Activated CD4-positive, alpha-beta T cell treated with anti-CD3 and anti-CD28 coated beads, Interleukin-2, Interleukin-4, amounts not matched to agents 100 ng/mL and 50 ng/mL, durations not matched to agents 16 hours and 8 hours (primary cell): Measurements from ENCODE around the gene PLEKHS1.
A peak's percentile ranks its signal among the peaks of the same experiment; 100 is the strongest.

Experiments
- DNase-seq: peaks from one replicate; pipeline ENCODE4 v3.0.0-alpha.2; 2020; ENCODE audit warnings: low spot score

Gene PLEKHS1

DNA sequence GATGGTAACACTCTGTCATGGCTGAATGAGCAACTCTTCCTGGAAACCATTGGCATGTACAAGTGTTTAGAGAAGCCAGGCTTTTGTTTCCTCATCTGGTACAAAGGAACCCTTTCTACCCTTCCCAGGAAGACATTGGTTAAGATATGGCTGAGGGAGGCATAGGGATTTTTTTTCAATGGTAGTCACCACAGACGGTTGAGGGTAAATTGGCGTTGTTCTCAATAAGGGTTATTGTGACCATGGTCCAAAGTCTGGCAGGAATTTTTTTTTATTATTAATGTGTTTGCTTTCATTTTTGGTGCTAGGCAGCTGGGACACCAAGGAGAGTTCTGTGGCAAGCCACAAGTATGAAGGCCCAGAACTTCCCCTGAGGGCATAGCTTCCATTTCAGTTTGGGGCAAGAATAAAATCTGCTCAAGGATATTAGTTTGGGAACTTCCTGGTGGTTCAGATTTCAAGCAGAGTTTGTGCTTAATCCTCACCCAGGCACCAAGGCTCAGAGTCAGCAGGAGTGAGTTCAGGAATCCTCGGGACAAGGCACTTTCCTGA, at the start of gene PLEKHS1:
Gene PLEKHS1 (plus strand): TSS at position 502 of the 552 bp plus-strand sequence. CDS start 3,596 bp downstream, outside the sequence.
- no peak for DNase-seq

DNA sequence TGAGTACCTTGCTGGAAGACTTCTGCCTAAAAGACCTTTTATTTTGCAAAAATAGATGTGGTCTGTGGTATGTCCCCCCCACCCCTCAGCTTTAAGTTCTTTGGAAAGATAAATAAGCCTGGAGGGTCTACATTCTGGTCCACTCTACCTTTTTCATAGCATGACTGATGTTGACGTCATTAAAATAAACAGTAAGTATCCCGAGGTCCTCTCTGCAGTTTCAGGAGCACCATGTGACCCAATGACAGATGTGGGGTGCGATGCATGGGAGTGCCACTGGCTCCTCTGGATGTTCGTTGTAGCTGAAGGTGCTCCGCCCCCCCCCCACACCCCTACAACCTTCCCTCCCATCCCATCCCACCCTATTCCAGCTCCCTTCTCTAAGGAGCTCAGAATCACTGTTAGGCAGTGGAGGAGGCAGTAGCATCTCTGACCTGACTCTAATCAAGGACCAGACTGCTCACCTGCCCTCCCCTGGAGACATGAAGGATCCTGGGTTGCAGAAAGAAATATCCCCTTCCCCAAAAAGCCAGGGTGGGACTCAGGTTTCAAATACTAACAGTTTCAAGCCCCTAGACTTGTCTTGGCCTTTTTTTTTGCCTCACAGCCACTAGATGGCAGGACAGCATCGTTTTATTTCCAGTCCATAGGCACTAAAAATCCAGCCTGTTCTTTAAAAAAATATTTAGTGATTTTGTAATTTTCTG, 46.7 kb upstream of the PLEKHS1 start:
- peak; percentile 30 for DNase-seq

DNA sequence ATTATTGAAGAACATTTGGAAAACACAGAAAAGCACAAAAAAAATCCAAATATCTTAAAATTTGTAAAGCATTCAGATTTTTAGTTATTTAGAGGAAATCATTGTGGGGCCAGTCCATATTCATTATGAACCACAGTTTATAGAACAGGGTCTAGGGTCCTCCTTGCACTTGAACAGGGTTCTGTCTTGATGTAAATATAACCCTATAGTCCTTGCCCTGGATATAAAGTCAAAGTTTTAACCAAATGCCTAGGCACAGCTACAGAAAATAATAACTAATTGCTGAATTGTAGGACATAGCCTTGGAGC, 46.2 kb upstream of the PLEKHS1 start:
- no peak for DNase-seq

DNA sequence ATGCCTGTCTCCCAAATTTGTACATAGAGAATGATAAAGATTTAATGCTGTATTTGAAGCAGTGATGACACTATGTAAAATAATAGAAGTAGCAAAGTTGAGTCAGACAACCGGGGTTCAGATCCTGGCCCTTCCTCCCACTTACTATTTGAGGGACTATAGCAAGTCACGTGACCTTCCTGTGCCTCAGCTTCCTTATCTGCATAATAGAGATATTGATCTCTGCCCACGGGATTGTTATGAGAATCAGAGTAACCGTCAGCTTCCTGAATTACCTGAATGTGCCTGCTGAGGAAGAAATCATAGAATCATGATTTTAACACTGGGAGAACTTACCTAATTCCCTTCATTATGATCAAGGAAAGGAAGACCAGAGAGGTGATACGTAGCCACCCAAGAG, 44.9 kb upstream of the PLEKHS1 start:
- no peak for DNase-seq

DNA sequence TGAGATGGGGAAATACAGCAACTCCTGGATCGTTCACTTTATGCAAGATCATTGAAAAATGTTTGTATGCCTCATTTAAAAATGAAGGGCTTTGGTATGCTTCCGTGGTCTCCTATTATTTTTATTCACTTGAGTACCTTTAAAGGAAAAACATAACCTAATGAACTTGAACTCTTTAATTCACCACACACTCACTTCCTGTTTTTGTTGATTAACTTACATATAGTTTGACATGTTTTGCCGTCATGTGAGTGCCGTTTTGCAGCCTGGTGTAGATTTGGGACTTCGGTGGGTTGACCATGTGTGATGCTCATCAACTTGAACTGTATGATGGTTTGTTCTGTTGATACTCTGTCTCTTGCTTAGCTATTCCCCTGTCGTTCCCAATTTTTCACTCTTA, 42.8 kb upstream of the PLEKHS1 start:
- no peak for DNase-seq

DNA sequence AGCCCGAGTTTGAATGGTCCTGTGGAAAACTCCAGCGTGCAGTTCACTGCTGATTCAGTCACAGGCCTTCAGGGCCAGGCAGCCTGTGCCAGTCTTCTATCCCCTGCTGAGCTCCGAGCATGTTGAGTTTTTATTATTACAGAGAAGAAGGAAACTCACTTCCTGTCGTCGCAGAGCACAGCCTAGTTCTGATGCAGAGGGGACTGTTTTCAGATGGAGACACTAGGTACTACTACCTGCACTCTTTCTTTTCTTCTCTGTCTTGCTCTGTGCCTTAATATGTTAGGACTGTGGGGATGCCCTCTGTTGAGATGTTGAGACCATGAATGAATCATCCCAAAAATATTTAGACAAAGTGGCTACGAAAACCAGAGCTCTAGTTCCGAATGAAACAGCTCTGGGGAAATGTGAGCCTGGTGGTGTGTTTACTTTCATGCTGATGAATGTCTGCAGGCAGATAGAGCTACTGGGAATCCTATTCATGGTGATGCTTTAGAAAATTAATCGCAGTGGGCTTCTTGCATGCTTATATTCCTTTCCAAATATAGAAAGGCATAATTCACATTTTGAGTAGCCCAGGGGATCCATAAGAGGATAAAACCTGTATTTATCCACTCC, 42.2 kb upstream of the PLEKHS1 start:
- DNase-seq, result no peak

DNA sequence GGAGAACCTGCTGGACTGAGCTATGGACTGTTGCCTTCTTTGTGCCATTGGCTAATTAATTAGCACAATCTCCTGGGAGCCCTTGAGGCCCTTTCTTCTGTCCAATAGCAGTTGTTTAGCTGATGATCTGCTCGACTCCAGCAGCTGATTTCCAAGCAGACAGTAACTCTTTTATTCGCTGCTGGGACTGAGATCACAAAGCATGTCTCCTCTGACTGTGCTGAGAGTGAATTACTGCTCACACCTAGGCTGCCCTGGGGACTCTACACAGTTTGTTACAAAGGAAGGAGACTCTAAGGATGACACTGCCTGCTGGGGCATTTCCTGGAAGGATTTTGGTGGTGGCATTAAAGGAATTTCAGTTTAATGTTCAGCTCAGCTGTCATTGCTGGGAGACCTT, 40.3 kb upstream of the PLEKHS1 start:
- no peak for DNase-seq

DNA sequence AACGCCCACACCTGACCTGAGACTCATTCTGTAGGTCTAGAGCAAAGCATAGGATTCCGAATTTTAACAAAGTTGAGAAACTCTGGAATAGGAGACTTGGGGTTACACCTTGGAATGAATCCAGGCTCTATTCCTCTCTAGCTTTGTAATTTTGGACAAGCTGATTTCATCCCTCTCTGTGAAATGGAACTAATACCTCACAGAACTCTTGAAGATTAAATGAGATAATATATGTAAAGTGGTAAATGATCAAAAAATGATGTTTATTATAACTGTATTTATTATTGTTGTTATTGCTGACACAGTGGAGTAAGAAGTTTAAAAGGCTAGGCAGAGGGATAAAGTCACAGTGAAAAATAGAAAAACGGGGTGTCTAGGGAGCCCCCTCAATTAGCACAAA, 39.5 kb upstream of the PLEKHS1 start:
- no peak for DNase-seq

DNA sequence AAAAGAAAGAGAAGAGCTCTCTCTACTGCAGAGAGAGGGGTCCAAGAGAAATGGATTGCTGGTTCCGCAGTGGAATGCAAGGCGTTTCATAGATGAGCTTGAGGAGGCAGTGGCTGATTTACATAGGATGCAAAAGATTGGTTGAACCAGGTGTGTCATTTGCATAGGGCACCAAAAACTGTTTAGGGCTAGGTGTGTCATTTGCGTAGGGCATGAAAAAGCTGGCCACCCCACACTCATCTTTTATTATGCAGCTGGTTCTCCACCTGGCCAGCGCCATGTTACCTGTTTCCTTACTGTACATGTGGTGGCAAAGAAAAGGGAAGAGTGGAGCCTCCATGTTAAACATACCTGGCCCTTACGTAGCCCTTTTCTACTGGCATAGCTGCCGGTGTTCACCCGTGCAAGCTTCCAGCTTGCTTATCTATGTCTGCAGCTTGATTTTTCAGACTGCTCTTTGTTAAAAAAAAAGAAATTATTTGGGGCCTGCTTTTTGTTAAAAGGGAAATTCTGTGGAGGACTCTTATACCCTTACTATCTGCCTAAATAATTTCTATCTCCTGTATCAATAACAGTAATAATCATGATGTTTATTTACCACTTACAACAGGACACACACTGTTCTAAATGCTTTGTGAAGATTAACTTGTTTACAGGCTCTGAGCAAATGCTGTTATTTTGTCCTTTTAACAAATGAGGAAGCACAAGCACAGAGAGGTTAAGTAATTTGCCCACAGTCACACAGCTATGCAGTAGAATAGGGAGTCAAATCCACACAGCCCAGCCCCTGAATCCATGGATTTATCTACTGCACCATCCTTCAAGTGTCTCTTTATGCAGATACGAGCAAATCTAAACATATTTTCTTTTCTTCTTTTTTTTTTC, 38.5 kb upstream of the PLEKHS1 start:
- DNase-seq, result no peak

DNA sequence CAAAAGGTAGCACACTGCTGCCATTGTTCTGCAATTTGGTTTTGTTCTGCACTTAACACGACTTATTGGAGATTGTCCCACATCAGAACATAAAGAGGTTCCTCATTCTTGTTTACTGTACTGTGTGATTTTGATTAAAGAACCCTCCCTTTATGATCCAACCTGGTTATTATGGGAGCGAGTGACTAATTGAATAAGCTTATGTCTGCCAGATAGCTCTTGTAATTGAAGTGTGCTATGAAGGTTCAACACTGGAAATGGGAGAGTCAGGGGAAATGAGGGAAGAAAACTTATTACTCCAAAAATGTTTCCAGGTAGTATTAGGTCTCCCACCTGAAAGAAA, 37.9 kb upstream of the PLEKHS1 start:
- DNase-seq, result no peak

DNA sequence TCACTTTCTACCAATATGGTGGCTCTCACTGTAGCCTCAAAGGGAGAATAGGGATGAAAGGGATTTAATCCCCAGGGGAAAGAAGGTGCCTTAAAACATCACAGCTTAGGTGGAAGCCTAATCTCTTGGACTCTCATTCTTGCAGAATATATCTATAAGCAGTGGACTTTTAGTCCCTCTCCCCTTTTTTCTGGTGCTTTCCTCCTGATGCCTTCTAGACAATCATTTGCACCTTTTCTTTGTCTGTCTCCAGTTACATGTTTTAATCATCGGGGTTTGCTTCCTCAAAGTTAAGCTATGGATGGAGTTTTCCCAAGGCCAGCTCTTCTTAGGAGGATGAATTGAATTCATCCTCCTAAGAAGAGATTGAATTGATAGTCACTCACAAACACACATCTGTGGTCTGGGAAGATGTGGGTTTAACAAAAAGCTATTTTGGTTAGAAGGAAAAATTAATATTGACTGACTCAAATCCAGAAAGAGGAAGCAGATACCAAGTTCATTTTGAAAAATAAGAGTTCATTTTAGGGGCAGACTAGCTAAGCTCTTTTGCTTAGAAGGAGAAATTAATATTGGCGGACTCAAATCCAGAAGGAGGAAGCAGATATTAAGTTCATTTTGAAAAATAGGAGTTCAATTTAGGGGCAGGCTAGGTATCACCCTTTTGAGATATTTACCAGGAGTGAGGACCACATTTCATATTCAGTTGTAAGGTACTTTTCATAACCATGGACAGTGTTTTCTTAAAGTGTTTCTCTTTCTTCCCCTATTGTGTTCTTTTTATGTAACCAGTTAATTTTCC, 35.2 kb upstream of the PLEKHS1 start:
- no peak for DNase-seq

DNA sequence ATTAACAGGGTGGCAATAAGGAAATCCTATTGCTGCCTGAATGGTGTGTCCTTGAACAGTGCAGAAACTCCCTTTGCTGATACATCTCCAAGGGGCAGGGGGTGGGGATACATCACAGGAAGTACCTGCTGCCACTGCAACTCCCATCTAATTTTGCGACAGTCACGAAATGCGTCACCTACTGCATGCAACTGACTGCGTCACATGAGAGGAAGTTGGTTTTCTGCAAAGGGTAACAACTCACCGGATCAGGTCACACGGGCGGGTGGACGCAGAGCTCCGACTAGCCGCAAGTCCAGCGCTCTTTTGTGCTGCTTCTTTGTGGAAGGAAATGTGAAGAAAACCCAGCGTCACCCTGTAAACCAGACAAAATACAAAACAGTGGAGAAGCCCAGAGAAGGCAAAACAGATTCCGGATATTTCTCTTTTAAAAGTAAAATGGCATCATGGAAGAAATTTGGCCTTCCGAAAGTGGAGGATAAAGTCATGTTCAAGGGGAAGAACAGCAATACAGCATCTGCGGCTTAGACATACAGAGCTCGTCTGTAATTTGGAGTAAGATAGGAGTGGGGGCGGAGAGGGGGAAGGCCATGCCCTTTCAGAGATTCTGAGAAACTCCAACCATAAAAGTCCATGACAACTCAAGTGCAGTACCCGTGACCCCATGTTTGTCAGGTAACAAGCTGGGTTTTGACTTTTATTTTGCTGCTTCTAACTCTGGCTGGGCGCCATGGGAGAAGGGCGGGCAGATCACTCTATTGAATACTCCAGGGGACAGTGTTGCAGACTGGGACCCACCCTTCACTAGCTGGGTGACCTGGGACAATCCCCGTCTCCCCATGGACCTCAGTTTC, 32.3 kb upstream of the PLEKHS1 start:
- DNase-seq, result no peak

DNA sequence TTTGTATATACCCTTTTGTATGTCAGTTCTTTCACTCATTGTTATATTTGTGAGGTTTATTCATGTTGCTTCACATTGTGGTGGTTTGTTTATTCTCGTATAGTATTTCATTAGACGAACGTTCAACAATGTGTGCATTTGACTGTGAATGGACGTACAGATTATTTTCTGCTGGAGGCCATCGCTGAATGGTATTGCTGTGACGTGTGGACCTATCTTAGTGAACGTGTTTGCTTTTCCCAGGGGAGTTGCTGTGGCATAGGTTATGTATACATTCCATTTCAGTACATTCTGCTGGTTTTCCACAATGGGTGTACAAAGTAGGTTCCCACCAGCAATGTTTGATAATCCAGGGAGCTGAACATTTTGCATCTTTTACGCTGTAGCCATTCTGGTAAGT, 31.1 kb upstream of the PLEKHS1 start:
- DNase-seq, result no peak

DNA sequence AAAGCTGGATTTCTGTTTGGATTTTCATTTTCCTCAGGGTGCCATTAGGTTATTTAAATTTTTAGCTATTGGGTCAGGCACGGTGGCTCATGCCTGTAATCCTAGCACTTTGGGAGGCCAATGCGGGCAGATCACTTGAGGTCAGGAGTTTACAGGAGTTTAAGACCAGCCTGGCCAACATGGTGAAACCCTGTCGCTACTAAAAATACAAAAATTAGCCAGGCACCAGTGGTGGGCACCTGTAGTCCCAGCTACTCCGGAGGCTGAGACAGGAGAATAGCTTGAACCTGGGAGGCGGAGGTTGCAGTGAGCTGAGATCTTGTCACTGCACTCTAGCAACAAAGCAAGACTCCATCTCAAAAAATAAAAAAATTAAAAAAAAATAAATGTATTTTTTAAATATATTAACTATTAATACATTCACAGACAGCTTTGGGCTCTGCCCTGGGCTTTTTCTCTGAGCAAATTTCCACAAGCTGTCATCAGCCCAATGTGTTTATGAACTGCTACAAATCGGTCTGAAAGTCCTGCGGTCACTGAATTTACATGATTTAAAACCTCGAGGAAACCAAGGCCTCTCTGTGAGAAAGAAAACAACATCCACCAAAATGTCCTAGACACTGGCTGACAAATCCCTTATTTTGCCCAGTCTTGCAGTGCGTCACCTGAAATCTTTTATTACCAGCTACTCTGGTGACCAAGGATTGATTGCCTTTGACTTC, 19.2 kb upstream of the PLEKHS1 start:
- DNase-seq, result no peak

DNA sequence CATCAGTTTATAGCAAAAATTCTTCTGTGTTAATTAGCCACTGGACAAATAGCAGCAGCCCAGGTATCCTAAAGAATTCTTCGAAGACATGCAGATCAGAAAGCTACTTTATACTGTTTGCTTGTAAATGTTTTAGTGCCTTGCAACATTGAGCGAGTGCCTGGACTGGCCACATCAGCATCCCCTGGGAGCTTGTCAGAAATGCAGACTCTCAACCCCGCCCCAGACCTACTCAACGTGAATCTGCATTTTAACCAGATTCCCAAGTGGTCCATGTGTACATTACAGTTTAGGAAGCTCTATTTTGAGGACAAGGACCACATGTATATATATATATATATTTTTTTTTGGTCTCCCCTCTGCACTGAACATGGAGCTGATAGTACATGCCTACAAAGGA, 18.5 kb upstream of the PLEKHS1 start:
- DNase-seq, result no peak

DNA sequence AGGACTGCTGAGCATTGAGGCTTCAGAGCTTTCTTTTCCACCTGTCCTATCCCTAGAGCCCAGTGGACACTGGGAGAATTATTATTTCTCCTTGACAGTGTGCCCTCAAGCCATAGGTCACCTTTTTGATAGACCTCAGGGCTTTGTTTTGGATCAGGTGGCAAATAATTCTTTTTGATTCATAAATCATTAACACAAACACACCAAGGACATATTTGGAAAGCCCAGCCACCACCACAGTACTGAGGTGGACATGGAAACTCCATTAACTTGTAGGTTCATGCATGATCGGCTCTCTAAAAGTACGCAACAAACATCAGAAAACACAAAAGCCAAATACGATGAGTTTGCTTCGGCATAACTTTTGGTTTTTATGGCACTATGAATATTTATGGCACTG, 17.8 kb upstream of the PLEKHS1 start:
- no peak for DNase-seq

DNA sequence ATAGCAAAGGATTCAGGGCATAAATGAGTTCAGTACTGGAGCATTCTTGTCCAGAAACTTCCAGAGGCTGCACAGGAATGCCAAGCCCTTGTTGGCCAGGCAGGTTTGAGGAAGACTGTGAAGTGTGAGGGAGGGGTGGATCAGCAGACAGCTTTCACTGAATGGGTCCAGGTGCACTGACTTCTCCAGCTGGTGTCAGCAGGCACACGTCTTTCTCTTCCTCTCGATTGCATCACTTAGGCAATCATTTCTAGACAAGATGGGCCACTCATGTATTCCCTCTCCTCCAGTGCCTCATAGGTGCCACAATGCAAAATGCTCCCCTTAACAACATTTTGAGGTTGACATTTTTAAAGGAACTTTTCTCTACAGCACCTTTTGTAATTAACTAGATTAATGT, 15.6 kb upstream of the PLEKHS1 start:
- DNase-seq, result peak; percentile 2

DNA sequence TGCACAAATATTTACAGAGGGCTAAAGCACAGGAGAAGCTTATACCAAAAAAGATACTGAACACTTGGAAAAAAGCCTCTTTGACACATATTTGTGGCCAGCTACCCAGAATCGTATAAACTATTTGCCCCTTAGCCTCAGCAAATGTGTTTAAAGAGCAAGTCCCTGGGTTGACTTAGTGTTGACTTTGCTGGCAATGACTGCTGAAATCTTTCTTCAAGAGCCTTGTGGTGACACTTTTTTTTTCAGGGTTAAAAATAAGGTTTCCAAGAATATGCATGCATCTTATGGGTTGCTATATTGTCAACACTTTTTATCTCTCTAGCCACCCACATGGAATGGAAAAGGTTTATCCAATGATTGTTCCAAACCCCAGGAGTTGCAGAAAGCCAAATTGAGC, 14.9 kb upstream of the PLEKHS1 start:
- no peak for DNase-seq

DNA sequence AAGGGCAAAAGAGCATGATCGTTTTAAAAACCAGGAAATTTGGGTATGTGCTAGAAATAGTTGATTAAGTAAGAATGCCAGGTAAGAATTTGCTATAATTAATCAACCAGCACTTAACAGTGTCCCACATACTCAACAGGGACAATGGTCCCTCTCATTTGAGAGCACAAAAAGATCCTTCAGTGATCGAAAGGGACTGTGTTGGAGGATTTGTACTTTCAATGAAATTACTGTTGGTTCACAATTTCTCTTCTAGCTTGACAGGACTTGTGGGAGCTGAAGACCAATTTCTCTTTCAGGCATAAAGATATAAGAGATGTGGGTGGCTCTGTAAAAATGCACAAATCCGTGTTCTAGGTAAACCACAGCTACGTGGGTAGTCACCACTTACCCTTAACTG, 12.5 kb upstream of the PLEKHS1 start:
- no peak for DNase-seq

DNA sequence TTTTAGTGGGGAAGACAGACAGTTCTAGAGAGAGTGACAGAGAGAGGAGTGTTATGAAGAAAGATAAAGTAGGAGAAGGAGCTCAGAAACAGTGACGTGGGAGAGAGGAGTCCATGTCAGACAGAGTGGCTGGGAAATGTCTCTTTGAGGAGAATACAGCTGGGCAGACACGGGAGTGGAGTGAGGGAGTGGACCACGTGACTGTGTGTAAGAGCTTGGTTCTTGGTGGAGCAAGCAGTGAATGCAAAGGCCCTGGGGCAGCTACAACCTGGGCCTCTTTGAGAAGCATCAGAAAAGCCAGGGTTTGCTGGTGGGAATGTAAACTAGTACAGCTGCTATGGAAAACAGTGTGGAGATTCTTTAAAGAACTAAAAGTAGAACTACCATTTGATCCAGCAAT, 11.9 kb upstream of the PLEKHS1 start:
- no peak for DNase-seq

DNA sequence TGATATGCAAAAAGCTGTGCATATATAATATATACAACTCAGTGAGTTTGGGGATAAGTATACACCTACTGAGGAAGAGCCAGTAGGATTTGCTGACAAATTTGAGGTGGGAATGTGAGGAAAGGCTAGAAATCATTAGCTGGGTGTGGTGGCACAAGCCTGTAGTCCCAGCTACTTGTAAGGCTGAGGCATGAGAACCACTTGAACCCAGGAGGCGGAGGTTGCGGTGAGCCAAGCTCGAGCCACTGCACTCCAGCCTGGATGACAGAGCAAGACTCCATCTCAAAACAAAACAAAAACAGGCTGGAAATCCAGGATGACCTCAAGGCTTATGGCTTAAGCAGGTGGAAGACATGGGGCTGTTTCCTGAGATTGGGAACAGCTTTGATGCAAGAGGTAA, 10.6 kb upstream of the PLEKHS1 start:
- DNase-seq, result no peak
